ENCODE data around the gene OPA3.

DNA sequence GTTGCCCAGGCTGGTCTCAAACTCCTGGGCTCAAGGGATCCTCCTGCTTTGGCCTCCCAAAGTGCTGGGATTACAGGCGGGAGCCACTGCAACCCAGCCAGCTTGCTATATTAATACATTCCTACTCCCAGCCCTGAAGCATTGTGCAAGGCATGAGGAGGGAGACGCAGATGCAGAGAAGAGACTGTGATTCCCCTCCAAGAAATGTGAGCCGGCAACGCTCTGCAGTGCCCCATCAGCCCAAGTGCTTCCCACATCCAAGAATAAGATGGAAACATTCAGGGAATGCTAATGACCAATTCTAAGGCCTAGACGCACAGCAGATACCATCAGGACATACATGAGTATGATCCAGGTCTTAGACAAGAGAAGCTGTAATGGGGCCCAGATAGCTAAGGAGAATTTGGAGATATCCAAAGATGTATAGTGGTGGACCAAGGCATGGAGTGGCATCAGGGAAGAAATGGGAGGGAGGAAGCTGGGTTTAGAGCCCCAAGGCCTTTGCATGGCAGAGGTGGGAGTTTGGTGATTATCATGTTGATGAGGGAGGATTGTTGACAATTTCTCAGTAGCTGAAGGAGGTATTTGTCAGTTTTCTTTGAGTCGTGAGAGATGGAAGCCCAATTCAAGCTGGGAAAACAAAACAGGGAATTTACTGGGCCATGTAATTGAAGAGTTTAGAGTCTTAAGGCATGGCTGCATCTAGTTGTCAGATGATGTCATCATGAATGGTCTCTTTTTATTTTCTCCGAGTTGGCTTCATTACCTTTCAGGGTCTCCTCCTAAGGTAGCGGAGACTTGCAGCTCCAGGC, 83.5 kb downstream of the OPA3 start:
- TF ChIP-seq, protein P1, sequence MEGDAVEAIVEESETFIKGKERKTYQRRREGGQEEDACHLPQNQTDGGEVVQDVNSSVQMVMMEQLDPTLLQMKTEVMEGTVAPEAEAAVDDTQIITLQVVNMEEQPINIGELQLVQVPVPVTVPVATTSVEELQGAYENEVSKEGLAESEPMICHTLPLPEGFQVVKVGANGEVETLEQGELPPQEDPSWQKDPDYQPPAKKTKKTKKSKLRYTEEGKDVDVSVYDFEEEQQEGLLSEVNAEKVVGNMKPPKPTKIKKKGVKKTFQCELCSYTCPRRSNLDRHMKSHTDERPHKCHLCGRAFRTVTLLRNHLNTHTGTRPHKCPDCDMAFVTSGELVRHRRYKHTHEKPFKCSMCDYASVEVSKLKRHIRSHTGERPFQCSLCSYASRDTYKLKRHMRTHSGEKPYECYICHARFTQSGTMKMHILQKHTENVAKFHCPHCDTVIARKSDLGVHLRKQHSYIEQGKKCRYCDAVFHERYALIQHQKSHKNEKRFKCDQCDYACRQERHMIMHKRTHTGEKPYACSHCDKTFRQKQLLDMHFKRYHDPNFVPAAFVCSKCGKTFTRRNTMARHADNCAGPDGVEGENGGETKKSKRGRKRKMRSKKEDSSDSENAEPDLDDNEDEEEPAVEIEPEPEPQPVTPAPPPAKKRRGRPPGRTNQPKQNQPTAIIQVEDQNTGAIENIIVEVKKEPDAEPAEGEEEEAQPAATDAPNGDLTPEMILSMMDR (conservative IDR thresholded peaks at IDR 0.05), result no peak
- TF ChIP-seq EZH2 (IDR thresholded peaks at IDR 0.05; ENCODE audit: low read depth), result no peak

All from PC-9 (cell line).